ENCODE measurements around the gene LMO7.
A peak's percentile ranks its signal among the peaks of the same experiment; 100 is the strongest.

The LMO7 gene

DNA sequence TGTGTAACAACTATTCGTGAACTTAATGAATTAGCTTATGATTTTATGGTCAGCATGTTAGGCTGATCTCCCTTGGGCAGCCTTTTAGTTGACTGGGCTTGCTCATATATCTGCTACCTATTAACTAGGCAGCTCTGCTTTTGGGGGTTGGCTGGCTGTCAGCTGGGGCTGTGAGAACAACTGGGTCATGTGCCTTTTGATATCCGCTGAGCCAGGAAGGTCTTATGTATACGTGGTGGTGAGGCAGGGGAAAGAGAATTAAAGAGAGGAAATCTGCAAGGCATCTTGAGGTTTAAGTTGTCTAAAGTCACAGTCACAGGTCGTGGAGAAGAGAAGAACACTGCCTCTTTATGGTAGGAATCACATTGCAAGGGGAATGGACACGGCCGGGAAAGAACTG is 206.9 kb downstream of the LMO7 start:
- no peak for DNase-seq (ENCODE audit: low read depth in 2 of 2)

DNA sequence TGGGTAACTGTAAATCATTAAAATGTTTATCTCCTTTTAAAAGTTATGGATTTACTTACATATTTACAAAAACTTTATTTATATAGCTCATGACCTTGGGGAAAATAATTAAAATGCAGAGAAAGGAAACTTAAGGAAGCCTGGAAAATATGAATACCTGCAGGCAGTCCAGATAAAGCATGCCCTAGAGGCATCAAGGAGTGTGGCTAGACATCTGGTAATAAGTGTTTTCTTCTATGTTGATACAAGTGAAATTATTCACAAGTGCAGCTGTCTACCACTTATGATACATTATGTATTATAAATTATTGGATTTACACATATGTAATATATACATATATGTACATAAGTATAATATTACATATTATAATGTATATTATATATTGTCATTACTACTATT is 207.9 kb downstream of the LMO7 start:
- DNase-seq (ENCODE audit: low read depth in 2 of 2), result no peak

DNA sequence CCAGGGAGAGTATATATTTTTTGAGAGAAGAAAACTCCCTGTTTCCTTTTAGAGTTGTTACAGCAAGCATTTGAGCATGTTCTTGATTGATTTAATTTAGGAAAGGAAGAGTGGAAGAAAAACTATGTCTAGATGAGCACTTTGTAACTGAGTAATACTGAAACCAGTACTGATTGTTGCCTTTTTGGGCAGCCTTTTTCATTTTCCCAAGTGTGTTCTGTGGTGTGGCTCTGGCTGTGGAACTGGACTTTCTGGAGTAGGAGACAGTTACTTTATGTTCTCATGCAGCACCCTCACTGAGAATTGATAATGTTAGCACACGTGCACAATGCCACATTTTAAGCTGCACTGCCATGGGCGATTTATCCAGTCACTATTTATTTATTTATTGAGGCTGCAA is 211.5 kb downstream of the LMO7 start:
- DNase-seq (ENCODE audit: low read depth in 2 of 2), result no peak

DNA sequence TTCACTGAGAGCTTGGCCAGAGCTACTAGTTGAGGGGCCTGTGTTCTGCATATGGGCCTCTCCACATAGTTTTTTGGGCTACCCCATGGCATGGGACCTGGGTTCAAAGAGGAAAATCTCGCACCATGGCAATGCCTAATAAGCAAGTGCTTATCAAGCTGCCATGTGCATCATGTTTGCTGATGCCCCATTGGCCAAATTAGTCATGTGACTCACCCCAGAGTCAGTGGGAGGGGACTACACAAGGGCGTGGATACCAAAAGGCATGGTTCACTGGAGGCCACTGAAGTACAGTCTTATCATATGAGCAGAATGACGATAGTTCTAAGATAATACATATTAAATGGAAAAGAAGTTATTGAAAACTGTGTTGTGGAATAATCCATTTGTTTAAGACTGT is 214.8 kb downstream of the LMO7 start:
- DNase-seq (ENCODE audit: low read depth in 2 of 2), result no peak

DNA sequence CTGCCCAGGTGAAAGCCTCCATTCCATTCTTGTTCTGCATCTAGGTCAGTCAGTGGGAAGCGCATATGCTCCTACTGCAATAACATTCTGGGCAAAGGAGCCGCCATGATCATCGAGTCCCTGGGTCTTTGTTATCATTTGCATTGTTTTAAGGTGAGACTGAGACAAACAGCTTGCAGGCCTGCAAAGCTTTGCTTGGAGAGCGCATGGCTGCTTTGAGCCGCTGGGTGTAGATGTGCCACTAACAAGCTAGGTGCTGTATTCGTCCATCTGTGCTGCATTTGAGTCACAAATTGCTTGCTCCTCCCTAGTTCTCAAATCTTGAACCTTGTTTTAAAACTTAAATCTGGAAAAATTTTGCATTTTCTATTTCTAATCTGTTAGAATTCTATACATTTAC is 219.1 kb downstream of the LMO7 start:
- no peak for DNase-seq (ENCODE audit: low read depth in 2 of 2)

DNA sequence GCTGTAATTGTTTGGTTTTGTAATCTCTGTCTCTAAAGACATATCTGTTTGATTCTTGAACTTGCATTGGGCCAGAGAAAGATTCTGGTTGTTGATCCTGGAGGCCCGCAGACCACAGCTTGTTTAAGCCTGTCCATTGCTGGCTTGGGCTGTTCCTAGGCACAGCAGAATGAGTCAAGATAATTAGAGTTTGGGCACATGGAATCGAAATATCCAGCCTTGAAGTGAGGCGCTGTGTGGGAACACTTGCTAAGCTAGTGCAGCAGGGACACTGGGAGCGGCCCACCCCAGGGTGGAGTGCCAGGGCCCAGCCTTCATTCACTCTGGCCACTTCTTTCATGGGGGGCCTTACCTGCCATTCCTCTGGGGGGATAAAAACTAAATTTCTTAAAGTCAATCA is 219.7 kb downstream of the LMO7 start:
- DNase-seq (ENCODE audit: low read depth in 2 of 2), result no peak

DNA sequence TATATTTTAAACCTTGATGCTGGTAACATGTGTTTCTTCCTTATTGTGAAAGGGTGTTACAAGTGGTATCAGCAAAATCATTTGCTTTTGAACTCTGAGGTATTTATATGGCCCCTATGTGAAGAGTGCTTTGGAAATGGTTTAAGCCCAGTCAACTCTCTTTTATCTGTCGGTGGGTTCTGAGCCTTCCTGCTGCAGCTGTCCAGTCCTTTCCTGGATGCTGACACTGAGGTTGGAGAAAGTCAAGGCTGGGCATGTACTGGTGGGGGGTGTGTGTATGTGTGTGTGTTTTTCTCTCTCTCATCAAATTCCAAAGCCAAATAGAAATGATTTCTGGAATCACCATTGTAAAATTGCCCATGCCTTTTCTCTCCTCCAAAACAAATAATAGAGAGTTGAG is 221.2 kb downstream of the LMO7 start:
- DNase-seq (ENCODE audit: low read depth in 2 of 2), result no peak

DNA sequence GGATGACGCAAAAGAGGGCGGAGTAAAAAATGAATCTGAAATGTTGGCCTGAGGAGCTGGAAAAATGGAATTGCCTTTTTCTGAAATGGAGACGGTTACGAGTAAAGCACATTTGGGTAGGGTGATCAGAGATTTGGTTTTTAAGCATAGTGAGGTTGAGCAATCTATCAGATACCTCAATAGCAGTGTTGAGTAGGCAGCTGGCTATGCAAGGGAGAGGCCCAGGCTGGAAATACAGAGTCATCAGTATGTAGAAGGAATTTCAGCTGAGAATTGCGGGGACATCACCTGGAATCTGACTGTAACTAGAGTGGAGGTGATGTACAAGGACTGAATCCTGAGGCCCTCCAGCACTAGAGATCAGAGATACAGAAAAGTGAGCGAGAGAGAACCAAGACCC is 224.8 kb downstream of the LMO7 start:
- no peak for DNase-seq (ENCODE audit: low read depth in 2 of 2)

DNA sequence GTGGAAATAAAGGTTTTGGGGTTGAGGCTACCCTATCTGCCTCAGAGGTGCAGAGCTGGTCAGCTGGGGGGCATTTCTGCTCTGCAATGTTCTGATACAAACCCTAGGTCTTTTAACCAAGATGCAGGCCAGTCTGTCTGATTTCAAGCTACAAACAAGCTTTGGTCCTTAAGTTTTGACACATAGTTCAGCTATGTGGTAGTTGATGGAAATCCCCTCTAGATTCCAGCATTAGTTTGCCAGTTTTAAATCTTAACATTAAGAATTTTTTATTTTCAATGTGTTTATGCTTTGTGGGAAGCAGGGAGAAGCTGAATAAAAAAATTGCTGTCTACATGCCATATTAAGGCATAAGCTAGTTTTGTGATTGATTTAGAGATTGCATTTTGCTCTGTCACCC is 225.7 kb downstream of the LMO7 start:
- DNase-seq (ENCODE audit: low read depth in 2 of 2), result no peak

DNA sequence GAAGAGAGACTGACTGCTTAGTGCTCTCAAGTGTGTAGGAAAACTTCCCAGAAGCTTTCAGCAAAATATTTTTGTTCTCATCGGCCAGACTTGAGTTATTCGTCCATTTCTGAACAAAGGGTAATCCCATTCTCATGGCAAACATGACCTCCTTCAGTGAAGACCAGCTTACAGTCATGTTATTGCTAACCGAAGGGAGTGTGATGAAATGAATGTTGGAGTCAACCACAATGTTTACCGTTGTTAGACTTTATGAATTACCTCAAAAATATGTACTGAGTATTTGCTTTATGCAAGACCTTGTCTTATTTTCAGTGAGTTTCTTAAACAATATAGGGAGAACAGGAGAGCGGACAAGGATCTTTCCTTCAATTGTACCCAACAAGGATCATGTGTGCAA is 228.6 kb downstream of the LMO7 start:
- DNase-seq (ENCODE audit: low read depth in 2 of 2), result no peak

DNA sequence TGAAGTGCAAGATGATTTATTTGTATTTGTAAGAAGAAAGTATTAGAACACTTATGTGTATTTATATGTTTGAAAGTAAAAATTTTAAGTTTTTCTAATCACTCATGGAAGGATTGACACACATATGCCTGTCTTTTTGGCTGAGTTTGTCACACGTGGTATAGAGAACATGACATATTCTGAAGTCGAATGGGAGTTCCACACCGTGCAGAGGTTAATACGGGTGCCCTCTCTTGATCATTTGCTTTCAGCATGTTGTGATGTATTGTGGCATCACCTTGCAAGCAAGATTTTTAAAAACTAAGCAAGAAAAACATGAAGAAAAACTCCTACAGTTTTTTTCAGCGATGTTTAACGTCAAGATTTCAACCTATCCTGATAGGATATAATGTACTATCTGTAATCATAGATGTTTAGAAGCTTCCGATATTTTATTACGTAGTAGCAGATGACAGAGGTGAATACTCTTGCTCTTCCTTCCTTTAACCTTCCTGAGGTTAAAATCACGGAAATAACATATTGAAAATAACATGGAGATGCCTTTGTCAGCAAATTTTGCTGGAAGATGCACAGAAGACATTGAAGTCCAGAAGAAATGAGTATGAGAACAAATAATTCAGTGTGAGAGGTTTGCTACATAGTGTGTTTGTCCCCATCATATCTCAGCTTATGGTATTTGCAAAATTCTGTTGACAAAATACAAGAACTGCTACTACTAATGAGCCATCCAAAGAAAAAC is 231.4 kb downstream of the LMO7 start:
- DNase-seq (ENCODE audit: low read depth in 2 of 2), result no peak

DNA sequence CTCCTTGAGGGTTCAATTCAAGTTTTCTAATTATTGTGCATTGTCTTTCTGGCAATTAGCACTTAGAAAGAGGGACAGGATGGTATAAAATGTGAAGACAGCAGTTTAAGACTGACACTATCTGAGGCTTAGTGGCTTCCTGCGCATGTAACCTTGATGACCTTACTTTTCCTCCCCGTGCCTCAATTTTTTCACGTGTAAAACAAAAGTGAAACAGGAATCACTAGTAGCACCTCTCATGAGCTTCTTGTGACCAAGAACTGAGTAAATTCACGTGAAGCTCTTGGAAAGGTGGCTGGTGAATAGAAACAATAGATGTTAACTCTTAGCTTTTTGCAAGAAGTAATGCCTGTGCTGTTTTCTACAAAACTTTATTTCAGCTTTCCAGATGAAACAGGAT is 233.9 kb downstream of the LMO7 start:
- no peak for DNase-seq (ENCODE audit: low read depth in 2 of 2)

DNA sequence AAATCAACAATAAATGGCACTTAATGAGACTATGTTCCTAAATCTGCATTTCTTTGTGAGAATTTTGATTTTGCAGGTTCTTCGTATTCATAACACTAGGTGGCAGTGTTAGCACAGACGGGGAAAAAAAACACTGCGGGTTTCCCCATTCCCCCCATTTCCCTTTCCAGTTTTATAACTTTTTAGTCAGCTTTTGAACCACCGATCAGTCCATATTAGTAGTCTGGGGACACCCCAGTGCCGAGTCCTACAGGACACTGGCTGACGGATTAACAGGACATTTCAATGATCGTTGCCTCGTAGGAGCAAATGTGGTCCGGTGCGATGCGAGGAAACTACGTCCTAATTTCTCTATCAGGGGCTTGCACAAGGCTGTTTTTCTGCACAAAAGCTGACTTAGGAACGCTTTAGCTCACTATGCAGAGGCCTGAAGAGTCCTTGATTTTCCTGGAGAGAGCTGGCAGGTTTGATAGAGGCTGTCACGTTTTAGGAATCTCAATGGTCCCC is 234.3 kb downstream of the LMO7 start:
- DNase-seq (ENCODE audit: low read depth in 2 of 2), result peak in 1 of 2 donors; percentile 0

DNA sequence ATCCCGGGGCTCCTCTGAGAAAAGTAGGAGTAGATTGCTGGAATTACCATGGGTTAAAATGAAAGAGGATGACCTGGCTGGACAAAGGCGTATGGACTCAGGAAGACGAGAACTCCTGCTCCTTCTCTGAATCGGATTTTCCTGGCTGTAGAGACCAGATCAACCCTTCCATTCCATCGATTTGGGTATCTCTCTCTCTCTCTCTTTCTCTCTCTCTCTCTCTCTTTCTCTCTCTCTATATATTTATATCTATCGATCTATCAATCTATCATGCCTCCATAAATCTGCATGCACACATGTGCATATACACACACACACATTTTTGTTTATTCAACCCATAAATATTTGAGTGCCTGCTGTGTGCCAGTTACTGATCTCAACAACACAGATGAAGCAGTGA is 234.9 kb downstream of the LMO7 start:
- no peak for DNase-seq (ENCODE audit: low read depth in 2 of 2)

DNA sequence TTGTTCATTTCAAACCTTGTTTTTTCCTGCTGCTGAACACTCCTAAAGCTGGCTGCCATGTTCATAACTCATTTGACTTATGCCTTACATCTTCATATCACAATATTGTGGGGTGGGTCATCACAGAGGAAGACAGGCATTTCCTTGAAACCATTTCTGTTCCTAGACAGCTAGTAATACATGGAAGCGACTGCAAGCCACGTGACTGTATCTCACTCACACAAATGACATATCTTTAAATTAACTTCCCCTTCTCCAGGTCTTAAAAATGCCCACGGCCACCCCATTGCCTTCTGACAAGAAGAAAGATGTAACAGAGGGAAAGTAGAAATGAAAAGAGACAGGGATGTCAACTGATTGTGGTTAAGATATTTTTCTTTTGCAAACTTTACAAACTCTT is 236.8 kb downstream of the LMO7 start:
- no peak for DNase-seq (ENCODE audit: low read depth in 2 of 2)

DNA sequence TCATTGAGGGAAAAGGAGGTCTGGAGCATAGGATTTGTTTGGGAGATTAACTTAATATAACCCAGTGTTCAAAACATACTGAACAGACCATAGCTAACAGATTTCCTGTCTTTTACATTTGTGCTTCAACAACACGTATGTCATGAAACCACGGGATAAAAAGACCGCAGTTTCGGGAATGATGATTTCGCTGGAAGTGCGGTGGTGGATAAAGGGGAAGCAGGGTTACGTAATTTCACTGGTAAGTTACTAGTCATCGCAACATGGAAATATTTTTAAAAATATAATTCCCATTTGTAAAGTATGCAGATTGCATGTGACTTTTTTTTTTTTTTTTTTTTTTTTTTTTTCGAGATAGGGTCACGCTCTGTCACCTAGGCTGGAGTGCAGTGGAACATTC is 237.4 kb downstream of the LMO7 start:
- DNase-seq (ENCODE audit: low read depth in 2 of 2), result no peak

DNA sequence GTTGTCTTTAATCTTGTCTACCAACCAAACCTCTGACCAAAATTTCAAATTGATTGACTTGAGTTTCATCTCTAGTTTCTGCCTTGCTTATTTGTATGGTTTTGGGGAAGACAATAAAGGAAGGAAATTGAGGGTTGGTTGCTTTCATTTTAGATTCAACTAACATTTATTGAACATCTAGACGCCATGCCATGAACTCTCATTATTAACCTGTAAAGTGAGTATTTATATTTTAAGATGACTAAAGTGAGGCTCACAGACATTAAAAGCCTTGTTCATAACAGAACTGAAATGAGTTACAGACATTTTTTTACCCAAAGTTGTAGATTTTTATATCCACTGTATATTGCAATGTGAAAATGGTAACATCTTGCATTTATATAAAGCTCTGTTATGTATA is 239.3 kb downstream of the LMO7 start:
- no peak for DNase-seq (ENCODE audit: low read depth in 2 of 2)

DNA sequence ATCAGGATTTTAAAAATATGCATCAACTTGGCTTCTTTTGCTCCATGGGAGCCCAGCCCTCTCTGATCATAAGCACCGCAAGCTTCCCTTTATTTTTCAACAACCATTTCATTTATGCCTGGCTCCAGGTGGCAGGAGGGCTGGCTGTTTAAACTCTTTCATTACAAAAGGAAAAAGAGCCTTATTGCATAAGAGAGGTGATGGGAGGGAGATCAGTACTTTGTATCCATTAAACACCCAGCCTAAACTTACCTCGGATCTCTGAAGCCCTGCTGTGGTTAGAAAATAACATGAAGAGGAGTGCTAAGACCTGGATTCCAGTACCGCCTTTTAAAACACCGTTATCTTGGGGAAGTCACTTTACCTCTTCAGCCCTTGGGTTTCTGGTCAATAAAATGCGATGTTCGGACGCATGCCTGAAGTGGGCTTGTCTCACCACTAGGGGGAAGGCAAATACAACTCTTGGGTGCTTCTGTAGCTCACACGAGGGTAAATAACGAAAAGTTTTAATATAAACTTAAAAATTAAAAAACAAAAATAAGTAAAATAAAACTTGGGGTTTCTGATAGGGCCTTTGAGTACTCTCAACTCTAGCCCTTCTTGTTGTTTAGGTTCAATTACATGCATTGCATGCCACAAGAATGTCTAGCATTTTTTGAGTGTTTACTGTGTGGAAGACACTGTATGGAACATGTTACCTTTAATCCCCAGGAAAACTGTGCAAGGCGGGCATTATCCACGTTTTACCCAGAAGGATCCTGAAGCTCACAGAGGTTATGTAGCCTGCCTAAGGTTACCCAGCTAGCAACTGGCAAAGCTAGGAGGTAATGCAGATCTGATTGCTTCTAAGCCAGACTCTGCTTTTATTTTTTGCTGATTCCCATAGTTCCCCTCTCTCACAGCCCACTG is 240.3 kb downstream of the LMO7 start:
- DNase-seq (ENCODE audit: low read depth in 2 of 2), result peak; percentile 16 to 22

DNA sequence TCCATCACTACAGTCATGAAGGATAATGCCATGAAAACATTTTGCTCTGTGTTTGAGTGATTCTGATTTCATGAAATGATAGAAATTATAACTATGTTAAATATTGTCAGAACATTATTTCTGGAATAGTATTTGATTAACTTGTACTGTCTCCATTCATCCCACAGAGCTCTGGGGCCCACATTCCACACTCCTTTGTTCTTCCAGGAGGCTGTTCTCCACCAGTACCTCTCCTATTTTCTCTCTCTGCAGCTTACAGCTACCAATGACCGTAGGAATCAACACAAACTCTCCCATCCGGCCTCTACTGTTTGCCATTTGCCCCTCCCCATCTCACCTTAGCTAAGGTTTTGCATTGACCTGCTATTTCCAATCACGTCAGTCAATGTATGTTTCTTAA is 240.9 kb downstream of the LMO7 start:
- DNase-seq (ENCODE audit: low read depth in 2 of 2), result no peak

DNA sequence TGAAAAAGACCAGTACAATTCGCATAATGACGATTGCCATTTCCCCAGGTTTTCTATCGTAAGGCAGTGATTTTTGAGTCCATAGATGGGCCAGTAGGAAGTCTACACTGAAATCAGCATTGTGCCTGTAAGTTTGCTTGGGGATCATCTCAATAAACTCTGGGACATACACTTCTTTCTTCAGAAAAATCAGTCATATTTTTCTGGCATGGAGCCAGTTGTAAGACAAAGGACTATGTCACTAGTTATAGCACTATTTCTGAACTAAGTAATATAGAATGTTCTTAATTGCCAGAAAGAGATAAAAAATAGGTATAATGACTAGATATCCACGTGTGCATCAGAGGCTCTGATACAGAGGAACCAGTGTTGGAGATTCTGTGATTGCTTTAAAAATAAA is 243.5 kb downstream of the LMO7 start:
- no peak for DNase-seq (ENCODE audit: low read depth in 2 of 2)

DNA sequence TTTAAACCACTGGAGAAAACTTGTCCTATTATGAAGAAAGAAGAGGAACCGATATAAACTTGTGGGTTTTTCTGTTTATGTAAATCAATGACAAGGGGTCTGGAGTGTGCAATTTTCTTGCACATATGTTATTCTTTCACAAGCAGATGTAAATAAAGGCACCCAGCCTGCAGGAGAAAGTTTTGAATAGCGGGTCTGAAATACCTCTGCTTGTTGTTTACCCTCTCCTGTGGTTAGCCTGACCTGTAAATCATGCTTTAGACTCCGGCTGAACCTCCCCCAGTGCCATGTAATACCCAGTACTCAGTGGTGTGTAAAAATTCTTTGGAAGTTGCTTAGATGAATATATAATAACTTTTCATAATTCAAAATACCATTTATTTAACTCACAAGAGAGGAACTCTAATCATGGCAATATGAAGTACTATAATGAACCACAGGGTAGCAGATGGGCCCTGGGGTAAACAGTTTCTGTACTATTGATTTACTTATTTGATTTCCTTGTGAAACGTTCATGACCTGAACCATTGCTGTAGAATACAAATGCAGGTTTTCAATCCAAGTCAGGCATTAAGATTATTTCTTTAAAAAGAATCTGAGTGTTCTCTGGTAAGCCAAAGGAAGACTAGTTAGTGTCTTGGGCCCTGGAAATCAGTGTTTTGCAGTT is 245.1 kb downstream of the LMO7 start:
- no peak for DNase-seq (ENCODE audit: low read depth in 2 of 2)

DNA sequence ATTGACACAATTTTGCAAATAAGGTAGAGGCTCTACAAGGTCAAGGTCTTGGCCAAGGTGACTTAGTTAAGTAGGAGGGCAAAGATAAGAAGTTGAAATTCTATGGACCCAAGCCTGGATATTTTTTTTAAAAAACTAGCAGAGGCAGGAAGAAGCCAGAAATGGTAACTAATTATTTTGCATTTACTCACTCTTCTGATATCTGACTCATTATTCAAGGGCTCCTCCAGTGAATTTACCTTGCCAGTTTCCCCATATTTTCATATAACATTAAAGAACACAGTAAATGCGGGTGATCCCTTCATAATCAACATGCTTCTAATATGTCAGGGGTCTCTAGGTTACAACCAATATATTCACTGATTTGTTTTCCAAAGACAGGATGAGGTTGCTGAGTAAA is 246.1 kb downstream of the LMO7 start:
- no peak for DNase-seq (ENCODE audit: low read depth in 2 of 2)

DNA sequence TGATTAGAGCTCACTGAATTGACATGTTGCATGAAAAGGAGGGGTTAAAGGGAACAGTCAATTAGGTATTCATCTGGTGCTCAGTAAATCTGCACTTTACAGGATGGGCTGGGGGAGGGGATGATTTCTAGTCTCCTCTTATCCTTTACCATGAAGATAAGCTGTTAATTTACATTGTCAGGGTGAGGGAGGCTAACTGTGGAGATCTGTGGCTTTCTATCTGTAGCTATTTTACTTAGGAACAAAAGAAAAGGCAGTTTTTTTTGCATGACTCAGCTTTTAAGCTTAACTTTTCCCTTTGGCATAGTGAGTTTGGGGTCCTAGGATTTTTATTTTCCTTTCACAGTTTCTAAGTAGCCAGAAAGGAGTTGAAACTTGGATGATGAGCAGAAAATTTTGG is 253.3 kb downstream of the LMO7 start:
- DNase-seq (ENCODE audit: low read depth in 2 of 2), result no peak
